ENCODE results near the gene RWDD4.

Gene RWDD4

DNA sequence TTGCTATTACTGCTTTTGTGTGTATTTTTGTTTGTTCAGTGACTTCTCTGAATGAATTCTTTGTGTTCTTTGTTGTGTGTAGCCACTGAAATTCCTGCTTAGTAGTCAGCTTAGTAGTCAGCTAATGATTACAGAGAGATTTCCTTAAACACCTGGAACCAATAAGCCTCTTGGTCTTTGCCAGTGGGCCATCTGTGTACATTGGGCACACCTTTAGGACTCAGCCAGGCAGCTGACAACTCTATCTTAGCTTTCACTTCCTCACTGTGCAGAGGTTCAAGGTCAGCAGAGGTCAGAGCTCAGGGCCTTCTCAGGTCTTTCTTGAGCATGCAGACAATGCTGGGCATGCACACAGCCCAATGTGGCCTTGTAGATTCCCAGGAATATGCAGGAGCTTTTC lies 59.3 kb downstream of the RWDD4 start:
- FAIRE-seq (no peak), DNase-seq (ENCODE audit: insufficient read length, low spot score) (no peak)
- peak; percentile 76 for TF ChIP-seq SPI1 (IDR thresholded peaks at IDR 0.05; ENCODE audit: low read depth, low read length)
- no peak for TF ChIP-seq POLR2AphosphoS5 (IDR thresholded peaks at IDR 0.05; ENCODE audit: low read depth, low read length)
- TF ChIP-seq TAF1 (IDR thresholded peaks at IDR 0.05; ENCODE audit: low read depth, low read length) = no peak
- TF ChIP-seq POLR2A (IDR thresholded peaks at IDR 0.05; ENCODE audit: low read depth, low read length) = no peak

DNA sequence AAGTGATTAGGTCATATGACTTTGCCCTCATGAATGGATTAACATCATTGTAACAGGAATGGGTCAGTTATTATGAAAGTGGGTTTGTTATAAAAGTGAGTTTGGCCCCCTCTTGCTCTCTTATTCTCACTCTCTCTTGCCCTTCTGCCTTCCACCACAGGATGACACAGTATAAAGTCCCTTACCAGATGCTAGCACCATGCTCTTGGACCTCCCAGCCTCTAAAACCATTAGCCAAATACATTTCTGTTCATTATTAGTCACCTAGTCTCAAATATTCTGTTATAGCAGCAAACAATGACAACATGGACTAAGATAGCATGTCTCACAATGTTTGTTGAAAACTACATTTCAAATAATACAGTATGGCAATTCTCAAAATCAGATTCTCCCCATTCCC lies 59.7 kb downstream of the RWDD4 start:
- DNase-seq (ENCODE audit: insufficient read length, low spot score) (no peak), FAIRE-seq (no peak)
- TF ChIP-seq PAX5 (IDR thresholded peaks at IDR 0.05; ENCODE audit: insufficient read depth, low read length, severe bottlenecking) (no peak), POU2F2 (IDR thresholded peaks at IDR 0.05; ENCODE audit: low read depth, low read length) (no peak), POLR2AphosphoS5 (IDR thresholded peaks at IDR 0.05; ENCODE audit: low read depth, low read length) (no peak), POLR2A (IDR thresholded peaks at IDR 0.05; ENCODE audit: low read depth, low read length) (no peak), TAF1 (IDR thresholded peaks at IDR 0.05; ENCODE audit: low read depth, low read length) (no peak), SPI1 (IDR thresholded peaks at IDR 0.05; ENCODE audit: low read depth, low read length) (no peak)

DNA sequence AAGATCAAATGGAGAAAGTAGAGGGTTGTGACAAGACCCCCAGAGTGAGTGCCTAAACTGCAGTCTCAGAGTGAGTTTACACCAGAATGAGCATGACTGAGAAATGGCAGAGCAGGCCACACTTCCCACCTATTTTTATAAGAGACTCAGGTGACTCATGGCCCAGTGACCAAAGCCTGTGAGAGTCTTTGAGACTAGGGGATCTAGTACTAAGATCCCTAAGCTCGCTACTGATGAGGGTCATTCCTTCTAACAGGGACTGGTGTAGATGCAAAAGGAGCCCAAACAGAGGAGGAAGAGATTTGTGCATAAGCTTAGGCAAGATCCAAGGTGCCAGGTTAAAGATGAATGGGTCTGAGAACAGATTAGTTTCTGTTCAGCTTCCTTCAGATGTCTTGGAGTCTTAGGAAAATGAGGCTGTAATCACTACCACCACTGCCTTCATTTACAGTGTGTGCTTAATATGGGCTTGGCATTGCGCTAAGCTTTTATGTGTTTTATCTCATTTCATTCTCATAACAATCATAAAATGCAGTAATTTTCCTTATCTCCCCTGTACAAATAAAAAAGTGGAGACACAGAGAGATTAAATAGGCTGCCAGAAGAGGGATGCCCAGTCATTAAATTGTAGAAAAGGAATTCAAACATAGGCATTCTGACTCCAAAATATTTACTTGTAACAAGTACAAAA lies 62.8 kb downstream of the RWDD4 start:
- DNase-seq (ENCODE audit: insufficient read length, low spot score) = no peak
- no peak for FAIRE-seq
- TF ChIP-seq TAF1 (IDR thresholded peaks at IDR 0.05; ENCODE audit: low read depth, low read length) = no peak
- no peak for TF ChIP-seq PAX5 (IDR thresholded peaks at IDR 0.05; ENCODE audit: insufficient read depth, low read length, severe bottlenecking)
- TF ChIP-seq SPI1 (IDR thresholded peaks at IDR 0.05; ENCODE audit: low read depth, low read length) = no peak
- no peak for TF ChIP-seq POU2F2 (IDR thresholded peaks at IDR 0.05; ENCODE audit: low read depth, low read length)
- no peak for TF ChIP-seq POLR2A (IDR thresholded peaks at IDR 0.05; ENCODE audit: low read depth, low read length)
- TF ChIP-seq POLR2AphosphoS5 (IDR thresholded peaks at IDR 0.05; ENCODE audit: low read depth, low read length) = no peak

DNA sequence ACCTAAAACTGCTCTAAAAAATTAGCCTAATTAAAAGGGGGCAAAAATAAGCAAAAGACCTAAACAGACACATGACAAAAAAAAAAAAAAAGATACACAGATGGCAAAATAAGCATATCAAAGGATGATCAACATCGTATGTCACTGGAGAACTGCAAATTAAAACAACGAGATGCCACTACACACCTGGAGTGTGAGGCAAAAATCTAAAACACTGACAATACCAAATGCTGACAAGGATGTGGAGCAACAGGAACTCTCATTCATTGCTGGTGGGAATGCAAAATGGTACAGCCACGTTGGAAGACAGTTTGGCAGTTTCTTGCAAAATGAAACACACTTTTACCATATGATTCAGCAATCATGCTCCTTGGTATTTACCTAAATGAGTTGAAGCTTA lies 64.2 kb downstream of the RWDD4 start:
- FAIRE-seq (no peak), DNase-seq (ENCODE audit: insufficient read length, low spot score) (no peak)
- TF ChIP-seq POLR2AphosphoS5 (IDR thresholded peaks at IDR 0.05; ENCODE audit: low read depth, low read length) = no peak

DNA sequence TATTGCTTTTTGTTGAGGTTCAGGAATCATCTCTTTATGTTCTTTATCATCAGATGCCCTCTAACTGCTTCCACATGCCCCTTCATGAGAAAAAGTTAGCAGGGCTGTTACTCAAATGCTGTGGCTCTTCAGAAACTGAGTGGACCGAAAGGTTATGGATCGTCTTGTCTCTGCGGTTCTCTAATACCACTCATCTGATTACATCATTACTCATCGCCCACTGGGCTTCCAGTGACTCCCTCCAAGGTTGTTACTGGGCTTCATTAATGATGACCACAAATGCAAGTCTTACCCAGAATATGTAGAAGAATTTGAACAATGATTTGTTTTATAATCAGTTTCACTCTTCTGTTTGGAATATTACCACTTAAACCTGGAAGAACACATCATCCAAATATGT lies 67.7 kb downstream of the RWDD4 start:
- TF ChIP-seq POLR2A (IDR thresholded peaks at IDR 0.05; ENCODE audit: low read depth, low read length) (no peak), TAF1 (IDR thresholded peaks at IDR 0.05; ENCODE audit: low read depth, low read length) (no peak), POU2F2 (IDR thresholded peaks at IDR 0.05; ENCODE audit: low read depth, low read length) (no peak), POLR2AphosphoS5 (IDR thresholded peaks at IDR 0.05; ENCODE audit: low read depth, low read length) (no peak), SPI1 (IDR thresholded peaks at IDR 0.05; ENCODE audit: low read depth, low read length) (no peak), PAX5 (IDR thresholded peaks at IDR 0.05; ENCODE audit: insufficient read depth, low read length, severe bottlenecking) (no peak)
- no peak for FAIRE-seq
- no peak for DNase-seq (ENCODE audit: insufficient read length, low spot score)
